GM12892 (cell line): ENCODE measurements around the gene ABCC4.

ENCODE experiments used
- DNase-seq: peaks from one replicate; pipeline ENCODE4 v3.0.0; 2011; ENCODE audit not compliant: insufficient read length
- FAIRE-seq: peaks from 2 replicates; lab custom pipeline; 2011; peaks lifted over from hg19 to GRCh38; lab: Jason Lieb, UNC
- POLR2A ChIP-seq: IDR thresholded peaks from 2 replicates; pipeline ENCODE4 v1.6.1; 2011; ENCODE audit warnings: low read depth, low read length, control low read depth
- POLR2AphosphoS5 ChIP-seq: IDR thresholded peaks from 2 replicates; pipeline ENCODE4 v1.6.1; 2011; ENCODE audit warnings: low read depth, low read length, control low read depth
- TAF1 ChIP-seq: IDR thresholded peaks from 2 replicates; pipeline ENCODE4 v1.6.1; 2011; ENCODE audit warnings: low read depth, mild to moderate bottlenecking, control low read depth, low read length, borderline replicate concordance

Gene ABCC4

DNA sequence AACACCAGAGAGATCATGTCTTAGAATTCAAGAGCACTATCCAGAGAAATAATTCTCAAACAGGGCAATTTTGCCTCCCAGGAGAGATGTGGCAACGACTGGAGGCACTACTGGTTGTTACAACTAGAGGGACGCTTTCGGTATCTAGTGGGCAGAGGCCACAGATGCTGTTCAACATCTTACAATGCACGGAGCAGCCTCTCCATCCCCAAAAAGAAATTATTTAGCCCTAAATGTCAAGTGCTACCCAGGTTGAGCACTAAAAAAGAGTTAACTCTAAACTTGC is 78.6 kb downstream of the ABCC4 start:
- no peak for DNase-seq
- TF ChIP-seq POLR2AphosphoS5 (no peak), POLR2A (no peak), TAF1 (no peak)
- no peak for FAIRE-seq

DNA sequence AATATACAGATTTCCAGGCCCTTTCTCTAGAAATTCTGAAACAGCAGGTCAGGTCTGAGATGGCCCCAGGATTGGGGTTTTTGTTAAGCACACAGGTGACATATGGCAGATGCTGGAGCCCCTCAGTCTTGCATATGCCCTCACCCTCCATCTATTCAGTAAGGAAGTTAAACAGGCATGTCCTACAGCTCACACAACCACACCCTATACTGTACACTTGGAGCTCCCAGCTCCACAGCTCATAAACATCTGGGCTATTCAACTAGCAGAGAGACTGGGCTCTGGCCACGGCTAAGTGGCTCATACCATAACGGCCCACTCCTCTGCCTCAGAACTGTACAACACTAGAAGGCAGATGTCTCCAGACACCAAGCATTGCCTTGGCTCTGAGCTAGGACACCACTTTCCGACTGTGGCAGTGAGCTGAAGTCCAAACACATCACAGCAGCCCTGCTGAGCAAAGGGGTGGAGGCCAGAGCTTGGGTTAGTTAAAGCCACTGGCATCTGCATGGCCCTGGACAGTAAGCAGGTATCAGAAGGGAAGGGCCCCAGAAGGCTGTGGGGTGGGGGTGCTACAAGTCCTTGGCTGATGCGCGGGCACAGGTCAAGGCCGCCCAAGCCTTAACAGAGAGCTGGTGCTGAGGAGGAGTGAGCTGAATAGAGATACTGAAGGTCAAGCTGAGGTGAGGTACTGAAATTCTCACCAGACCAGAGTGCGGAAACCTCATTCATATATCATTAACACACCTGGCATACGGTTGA is 79.1 kb downstream of the ABCC4 start:
- FAIRE-seq (peak; percentile 82), DNase-seq (no peak)
- TF ChIP-seq TAF1: no peak

DNA sequence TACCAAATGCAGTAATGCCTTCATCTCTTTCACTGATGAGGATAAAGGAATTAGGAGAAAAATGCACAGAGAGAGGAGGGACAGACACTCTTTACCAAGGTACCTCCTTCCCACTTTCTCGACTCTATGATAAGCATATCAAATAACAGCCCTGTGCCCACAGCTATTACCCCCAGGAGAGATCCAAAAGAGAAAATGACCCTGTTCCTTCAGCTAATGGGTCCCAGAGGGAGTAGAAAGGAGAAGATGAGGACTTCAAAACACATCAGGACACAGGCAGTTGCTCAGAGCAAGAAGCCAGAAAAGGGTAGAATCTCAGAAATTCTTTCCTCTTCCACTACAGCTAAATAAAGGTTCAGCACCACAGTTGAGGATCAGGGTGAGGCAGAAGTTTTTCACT is 80.6 kb downstream of the ABCC4 start:
- TF ChIP-seq POLR2A (no peak), TAF1 (no peak), POLR2AphosphoS5 (no peak)
- peak; percentile 89 for FAIRE-seq
- no peak for DNase-seq

DNA sequence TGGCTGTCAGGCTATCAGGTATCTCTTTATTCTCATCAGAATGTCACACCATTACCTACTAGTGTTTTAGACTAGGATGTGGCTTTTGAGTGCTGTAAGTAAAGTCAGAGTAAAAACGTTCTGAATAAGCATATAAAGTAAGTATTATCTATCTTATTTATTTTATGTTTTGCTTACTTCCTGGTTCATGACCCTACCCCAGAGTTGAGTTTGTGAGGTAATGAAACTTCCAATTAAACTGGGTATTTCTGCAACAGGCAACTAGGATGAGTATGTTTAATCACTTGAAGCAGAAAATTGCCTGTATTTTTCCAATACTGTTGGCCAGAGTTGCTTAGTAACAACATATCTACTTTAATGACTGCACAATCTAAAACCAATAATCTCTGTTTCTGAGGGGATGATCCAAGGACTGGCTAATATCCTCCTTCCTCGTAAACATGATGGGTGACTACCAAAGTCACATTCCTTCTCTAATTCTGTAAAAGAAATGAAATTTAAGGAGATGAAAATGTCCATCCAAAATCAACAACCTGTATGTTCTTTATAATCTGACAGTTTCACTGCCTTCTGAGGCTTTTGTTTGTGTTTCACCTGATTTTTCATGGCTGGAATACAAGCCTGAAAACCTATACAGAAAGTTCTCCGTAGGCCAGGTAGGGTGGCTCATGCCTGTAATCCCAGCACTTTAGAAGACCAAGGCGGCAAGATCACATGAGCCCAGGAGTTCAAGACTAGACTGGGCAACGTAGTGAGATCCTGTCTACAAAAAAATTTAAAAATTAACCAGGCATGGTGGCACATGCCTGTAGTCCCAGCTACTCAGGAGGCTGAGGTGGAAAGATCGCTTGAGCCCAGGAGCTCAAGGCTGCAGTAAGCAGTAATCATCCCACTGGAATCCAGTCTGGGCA is 83.1 kb downstream of the ABCC4 start:
- peak; percentile 33 for FAIRE-seq
- no peak for TF ChIP-seq TAF1
- no peak for TF ChIP-seq POLR2AphosphoS5
- TF ChIP-seq POLR2A: no peak

DNA sequence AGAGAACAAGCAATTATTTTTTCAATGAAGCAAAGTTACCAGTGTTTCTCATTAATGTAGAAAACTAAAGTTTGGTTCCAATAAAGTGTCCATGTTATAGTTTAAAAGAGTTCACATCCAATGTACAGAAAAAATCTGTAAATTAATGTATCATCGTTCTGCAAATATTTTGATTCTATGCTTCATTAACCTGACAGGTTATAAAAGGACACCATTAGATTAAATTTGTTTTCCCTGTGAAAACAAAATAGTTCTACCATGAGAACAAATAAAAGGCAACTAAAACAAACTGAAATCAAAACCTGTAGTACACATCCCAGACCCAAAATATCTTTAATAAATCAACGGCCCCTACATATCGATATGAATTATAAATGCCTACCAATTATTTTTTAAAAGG is 85.1 kb downstream of the ABCC4 start:
- TF ChIP-seq TAF1 (no peak), POLR2AphosphoS5 (no peak), POLR2A (no peak)
- no peak for FAIRE-seq
- no peak for DNase-seq

More for the DNA sequence above, 83.1 kb downstream of the ABCC4 start:
- DNase-seq: no peak

DNA sequence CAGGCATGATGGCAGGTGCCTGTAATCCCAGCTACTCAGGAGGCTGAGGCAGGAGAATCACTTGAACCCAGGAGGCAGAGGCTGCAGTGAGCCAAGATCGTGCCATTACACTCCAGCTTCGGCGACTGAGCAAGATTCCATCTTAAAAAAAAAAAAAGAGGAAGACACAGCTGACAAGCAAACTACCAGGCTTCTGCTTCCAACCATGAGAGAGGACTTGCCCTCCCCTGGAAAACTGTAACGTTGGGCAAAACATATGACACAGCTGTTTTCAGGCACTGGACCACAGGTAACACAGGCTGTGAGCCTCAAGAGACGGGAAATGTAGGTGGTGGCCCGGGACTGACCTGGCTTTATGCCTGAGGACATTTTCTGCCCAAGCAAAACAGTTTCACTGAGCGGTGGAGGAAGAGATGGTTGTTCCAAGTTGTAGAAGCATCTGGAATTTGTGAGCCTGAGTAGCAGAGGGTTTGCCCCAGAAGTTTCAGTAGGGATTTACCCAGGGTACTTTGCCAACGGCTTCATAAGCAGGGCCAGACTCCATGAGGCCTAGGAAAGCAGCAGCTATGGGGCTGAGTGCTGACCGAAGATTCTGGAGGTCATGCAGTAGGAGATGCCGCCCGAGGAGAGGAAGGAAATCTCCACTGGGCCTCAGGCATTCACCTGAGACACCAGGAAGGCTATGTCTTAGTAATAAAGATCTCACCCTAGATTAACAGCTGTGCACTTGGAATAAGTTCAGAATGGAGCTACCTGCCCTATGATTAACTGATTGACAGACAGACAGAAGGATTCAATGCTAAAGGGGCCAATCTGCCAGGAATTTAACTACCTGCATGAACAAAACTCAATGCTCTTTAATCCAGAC is 88.0 kb downstream of the ABCC4 start:
- TF ChIP-seq POLR2A: no peak
- TF ChIP-seq TAF1: no peak
- TF ChIP-seq POLR2AphosphoS5: no peak
- no peak for FAIRE-seq
- no peak for DNase-seq

DNA sequence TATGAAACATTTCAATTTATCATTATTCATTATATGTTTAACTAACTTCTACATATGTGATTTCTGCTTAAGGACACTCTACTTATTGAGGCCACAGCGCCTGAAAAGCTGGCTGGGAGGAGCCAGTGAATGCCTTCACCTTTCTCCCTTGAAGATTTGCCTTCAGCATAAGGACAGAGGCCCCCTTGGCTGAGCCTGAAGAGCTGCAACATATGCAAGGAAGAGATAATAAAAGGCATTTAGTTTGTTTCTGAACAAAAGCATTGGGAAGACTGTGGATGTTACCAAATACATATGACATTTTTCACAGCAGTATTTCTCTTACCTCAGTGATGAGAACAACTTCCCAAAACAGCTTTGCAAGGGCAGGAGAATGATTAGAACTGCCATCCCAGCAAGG is 92.1 kb downstream of the ABCC4 start:
- DNase-seq (no peak), FAIRE-seq (no peak)

DNA sequence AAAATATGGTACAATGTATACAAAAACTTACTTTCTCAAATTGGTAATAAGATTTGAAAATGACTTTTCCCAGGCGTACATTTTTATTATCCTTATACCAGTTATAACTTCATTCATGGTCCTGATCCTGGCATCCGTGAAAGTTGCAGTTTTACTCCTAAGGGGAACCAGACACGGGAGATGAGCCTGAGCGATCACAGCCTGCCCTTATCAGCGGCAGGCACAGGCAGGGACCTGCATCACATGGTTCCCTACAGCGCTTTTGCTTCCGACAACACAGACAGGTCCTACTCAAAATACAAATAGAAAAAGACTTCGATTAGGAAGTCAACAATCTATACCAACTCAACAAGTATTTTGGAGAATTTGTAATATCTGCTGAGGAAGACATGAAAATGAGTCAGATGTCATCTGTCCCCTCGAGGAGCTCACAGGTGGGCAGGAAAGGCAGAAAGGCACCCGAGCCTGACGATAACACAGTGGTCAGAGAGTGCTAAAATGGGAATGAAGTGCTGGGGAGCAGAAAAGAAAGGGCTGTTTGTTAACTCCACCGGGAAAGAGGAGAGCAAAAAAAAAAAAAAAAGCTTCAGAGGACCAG is 93.4 kb downstream of the ABCC4 start:
- TF ChIP-seq TAF1: no peak
- TF ChIP-seq POLR2AphosphoS5: no peak
- no peak for TF ChIP-seq POLR2A
- no peak for DNase-seq
- peak; percentile 73 for FAIRE-seq

More for the DNA sequence above, 92.1 kb downstream of the ABCC4 start:
- no peak for TF ChIP-seq POLR2AphosphoS5
- TF ChIP-seq POLR2A: no peak
- TF ChIP-seq TAF1: no peak

DNA sequence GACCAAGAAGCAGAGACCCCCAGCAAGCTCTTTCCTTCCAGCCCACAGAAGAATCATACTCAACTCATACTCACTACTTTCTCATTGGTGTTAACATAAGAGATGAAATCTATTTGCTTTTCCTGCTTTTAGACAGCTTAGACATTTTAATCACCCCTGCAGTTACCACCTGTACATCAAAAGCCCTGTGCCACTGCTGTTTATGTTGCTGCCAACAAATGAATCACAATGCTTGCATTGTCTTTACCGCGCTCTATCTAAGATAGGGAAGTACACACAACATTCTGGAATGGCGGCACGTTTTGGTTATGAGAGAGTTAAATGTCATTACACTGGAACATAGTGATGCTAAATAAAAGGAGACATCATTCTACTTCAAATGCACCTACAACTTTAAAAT is 95.1 kb downstream of the ABCC4 start:
- DNase-seq (no peak), FAIRE-seq (no peak)
- TF ChIP-seq TAF1: no peak
- TF ChIP-seq POLR2AphosphoS5: no peak
- TF ChIP-seq POLR2A: no peak

DNA sequence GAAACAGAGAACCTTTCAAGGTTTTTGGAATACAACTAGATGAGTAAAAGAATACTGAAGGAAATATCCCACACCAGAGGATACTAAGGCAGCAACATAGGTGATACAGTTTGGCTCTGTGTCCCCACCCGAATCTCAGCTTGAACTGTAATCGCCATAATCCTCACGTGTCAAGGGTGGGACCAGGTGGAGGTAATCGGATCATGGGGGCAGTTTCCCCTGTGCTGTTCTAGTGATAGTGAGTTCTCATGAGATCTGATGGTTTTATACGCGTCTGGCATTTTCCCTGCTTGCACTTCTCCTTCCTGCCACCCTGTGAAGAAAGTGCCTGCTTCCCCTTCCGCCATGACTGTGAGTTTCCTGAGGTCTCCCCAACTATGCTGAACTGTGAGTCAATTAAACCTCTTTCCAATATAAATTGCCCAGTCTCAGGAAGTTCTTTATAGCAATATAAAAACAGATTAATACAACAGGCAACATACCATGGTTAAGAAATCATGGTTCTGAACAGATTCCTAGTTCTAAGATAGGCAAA is 97.0 kb downstream of the ABCC4 start:
- FAIRE-seq: no peak
- TF ChIP-seq POLR2A (no peak), TAF1 (no peak), POLR2AphosphoS5 (no peak)
- DNase-seq: no peak
